Naive B cell (primary cell): Measurements from ENCODE around the gene RAB31. TPM values are rescaled to one million over a fixed set of nuclear protein-coding genes. Genes with fewer than 3 reads are reported as not detected.

ENCODE experiments used
- ATAC-seq, 2 donors: fragments of 150-1000 bp; cut with Tn5 transposase; 2 replicates each; pipeline ENCODE4 v1.10.0; 2021; ENCODE audit warnings: low read depth in 2 of 2, mild to moderate bottlenecking in 2 of 2, moderate library complexity in 2 of 2
- DNase-seq: peaks from one replicate; pipeline ENCODE4 v3.0.0; 2022
- H3K27ac Mint-ChIP-seq, 6 donors: one replicate each; pipeline ENCODE4 v1.8.0; 2020 to 2022; ENCODE audit warnings: mild to moderate bottlenecking in 6 of 6, mixed read lengths in 6 of 6, moderate library complexity in 5 of 6, inconsistent platforms in 2 of 6
- H3K27me3 Mint-ChIP-seq, 3 donors: one replicate each; pipeline ENCODE4 v1.8.0; 2021 to 2022; ENCODE audit warnings: mixed read lengths in 3 of 3, mild to moderate bottlenecking in 1 of 3
- H3K36me3 Mint-ChIP-seq, 2 donors: one replicate each; pipeline ENCODE4 v1.8.0; 2020 to 2022; ENCODE audit warnings: mixed read lengths in 2 of 2, inconsistent platforms in 1 of 2, mild to moderate bottlenecking in 1 of 2
- H3K4me1 Mint-ChIP-seq, 3 donors: one replicate each; pipeline ENCODE4 v1.8.0; 2020 to 2022; ENCODE audit warnings: mixed read lengths in 3 of 3, inconsistent platforms in 1 of 3, mild to moderate bottlenecking in 1 of 3, moderate library complexity in 1 of 3
- H3K4me3 Mint-ChIP-seq, 8 donors: one replicate each; pipeline ENCODE4 v1.8.0; 2020 to 2022; ENCODE audit warnings: mild to moderate bottlenecking in 8 of 8, mixed read lengths in 8 of 8, moderate library complexity in 8 of 8, inconsistent platforms in 2 of 8
- H3K9me3 Mint-ChIP-seq, 7 donors: one replicate each; pipeline ENCODE4 v1.8.0; 2020 to 2022; ENCODE audit warnings: mixed read lengths in 7 of 7, mild to moderate bottlenecking in 5 of 7, inconsistent platforms in 2 of 7, moderate library complexity in 1 of 7
- polyA plus RNA-seq, 6 donors: library from polyadenylated mRNA; unstranded; fragments of 300-500 nt; fragmentation: Illumina TruSeq; gene quantifications; one replicate each; pipeline ENCODE4 v1.2.3, GENCODE V29; 2021; ENCODE audit warnings: low read depth in 6 of 6

The RAB31 gene
- polyA plus RNA-seq, 6 donors from 2014 or later, result 20.7 to 66.5 (median 38.6) TPM

DNA sequence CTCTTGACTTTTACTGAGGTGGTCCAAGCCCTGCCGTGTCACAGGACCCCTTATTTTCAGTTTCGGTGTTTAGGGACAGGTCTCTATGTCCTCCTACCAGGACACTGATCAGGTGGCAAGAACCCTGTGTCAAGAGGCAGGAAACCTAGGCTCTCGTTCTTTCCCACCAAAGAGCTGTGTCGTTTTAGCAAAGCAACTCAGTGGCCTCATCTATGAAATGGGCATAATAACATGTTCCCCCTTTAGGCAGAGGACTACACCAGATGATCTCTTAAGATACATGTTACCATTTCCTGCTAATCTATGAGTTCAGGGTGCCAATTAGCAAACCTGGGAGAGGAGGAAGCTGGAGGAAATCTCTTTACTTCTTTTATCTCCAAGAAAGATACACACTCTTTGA is 1.9 kb downstream of the RAB31 start:
- H3K36me3 Mint-ChIP-seq, result no peaks in the 10 kb centered on the region
- H3K9me3 Mint-ChIP-seq, result peaks cover 0 to 4% (median 0%) of the 10 kb centered on the region in 7 donors
- peaks cover 8 to 75% (median 64%) of the 10 kb centered on the region in 3 donors for H3K27me3 Mint-ChIP-seq
- peaks cover 21 to 61% (median 31%) of the 10 kb centered on the region in 3 donors for H3K4me1 Mint-ChIP-seq
- ATAC-seq (no peak), DNase-seq (no peak)
- H3K4me3 Mint-ChIP-seq, result peak overlapping the region; percentile 89 to 97 (median 94)
- H3K27ac Mint-ChIP-seq, result peak overlapping the region in 3 of 6 donors; percentile 58 to 93 (median 89)

DNA sequence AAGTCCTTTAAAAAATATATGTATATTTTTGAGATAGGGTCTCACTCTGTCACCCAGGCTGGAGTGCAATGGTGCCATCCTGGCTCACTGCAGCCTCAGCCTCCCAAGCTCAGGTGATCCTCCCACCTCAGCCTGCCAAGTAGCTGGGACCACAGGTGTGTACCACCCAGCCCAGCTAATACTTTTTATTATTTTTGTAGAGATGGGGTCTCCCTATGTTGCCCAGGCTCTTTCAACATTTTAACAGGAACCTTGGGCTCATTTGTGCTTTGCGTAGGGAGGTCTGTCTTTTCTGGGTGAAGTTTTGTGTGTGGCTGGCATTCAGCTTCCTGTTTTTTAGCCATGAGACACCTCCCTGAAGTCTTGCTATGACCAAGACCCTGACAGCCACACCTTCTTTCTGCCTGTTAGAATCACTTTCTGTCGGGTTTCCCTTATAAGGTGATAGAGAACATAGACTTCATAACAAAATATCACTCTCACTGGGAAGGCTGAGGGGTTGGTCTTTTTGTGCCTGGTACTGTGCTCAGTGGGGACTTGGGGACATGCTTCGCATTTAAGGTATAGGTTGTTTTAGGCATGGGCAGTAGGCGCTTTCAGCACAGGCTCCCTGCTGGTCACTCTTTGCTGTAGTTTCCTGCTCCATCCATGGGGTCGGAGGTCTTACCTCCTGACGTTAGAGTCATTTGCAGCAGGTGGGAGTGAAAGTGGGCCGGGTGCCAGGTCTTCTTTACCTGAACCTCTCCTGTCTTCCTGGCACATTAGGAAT is 3.4 kb downstream of the RAB31 start:
- H3K36me3 Mint-ChIP-seq, result no peaks in the 10 kb centered on the region
- H3K4me1 Mint-ChIP-seq, result peaks cover 21 to 75% (median 31%) of the 10 kb centered on the region in 3 donors
- ATAC-seq, result peak; percentile 59 to 65
- peaks cover 0 to 4% (median 0%) of the 10 kb centered on the region in 7 donors for H3K9me3 Mint-ChIP-seq
- DNase-seq, result peak; percentile 54
- peak overlapping the region in 5 of 6 donors; percentile 44 to 93 (median 89) for H3K27ac Mint-ChIP-seq
- H3K4me3 Mint-ChIP-seq, result peak overlapping the region in 7 of 8 donors; percentile 5 to 97 (median 93)
- H3K27me3 Mint-ChIP-seq, result peaks cover 8 to 77% (median 60%) of the 10 kb centered on the region in 3 donors

DNA sequence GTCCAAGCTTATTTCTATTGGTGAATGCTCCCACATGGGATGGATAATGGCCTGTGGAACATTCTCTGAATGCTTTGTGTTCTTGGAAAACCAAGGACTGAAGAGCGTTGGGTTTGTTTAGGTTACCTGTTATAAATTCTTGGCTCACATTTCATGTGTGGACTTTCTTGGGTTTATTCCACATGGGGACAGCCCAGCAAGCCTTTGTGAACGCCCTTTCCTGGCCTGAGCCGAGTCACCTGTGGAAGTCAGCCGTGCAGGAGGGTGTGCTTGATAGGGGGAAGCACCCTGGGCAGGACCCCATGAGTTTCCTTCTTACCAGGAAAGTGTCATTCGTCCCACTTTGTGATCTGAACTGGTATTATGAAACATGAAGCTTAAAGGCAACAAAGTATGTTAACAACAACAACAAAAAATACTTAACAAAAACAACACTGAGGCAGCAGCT is 4.1 kb downstream of the RAB31 start:
- Mint-ChIP-seq H3K27me3 (peaks cover 8 to 78% (median 54%) of the 10 kb centered on the region in 3 donors), H3K36me3 (no peaks in the 10 kb centered on the region), H3K27ac (peak overlapping the region in 3 of 6 donors; percentile 23 to 93 (median 74))

DNA sequence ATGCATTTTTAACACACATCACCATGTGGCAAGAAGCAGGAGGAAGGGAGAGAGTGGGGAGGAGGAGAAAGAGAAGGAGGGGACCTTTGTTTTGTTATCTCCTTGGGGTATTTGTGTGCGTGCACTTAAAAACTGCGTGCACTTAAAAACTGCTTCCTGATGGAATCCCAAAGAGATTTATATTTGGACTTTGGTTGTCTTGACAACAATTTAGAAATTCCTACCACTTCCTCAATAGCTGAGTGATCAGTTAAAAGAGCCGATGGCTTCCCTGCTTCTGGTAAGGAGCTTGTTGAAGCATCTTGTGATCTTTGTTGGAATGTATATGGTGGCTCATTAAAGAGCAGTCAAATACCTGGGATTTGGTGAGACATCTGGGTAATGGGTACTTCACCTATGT is 4.5 kb downstream of the RAB31 start:
- Mint-ChIP-seq H3K4me3 (peak overlapping the region in 1 of 8 donors; percentile 97), H3K4me1 (peaks cover 23 to 76% (median 34%) of the 10 kb centered on the region in 3 donors), H3K27ac (peak overlapping the region in 2 of 6 donors; percentile 46 to 93), H3K36me3 (no peaks in the 10 kb centered on the region), H3K9me3 (peaks cover 0 to 4% (median 0%) of the 10 kb centered on the region in 7 donors), H3K27me3 (peaks cover 4 to 81% (median 54%) of the 10 kb centered on the region in 3 donors)
- ATAC-seq (no peak), DNase-seq (no peak)

More for the DNA sequence above, 4.1 kb downstream of the RAB31 start:
- ATAC-seq, result no peak
- peaks cover 23 to 76% (median 33%) of the 10 kb centered on the region in 3 donors for H3K4me1 Mint-ChIP-seq
- H3K9me3 Mint-ChIP-seq, result peaks cover 0 to 4% (median 0%) of the 10 kb centered on the region in 7 donors
- DNase-seq, result no peak
- H3K4me3 Mint-ChIP-seq, result peak overlapping the region in 1 of 8 donors; percentile 97

DNA sequence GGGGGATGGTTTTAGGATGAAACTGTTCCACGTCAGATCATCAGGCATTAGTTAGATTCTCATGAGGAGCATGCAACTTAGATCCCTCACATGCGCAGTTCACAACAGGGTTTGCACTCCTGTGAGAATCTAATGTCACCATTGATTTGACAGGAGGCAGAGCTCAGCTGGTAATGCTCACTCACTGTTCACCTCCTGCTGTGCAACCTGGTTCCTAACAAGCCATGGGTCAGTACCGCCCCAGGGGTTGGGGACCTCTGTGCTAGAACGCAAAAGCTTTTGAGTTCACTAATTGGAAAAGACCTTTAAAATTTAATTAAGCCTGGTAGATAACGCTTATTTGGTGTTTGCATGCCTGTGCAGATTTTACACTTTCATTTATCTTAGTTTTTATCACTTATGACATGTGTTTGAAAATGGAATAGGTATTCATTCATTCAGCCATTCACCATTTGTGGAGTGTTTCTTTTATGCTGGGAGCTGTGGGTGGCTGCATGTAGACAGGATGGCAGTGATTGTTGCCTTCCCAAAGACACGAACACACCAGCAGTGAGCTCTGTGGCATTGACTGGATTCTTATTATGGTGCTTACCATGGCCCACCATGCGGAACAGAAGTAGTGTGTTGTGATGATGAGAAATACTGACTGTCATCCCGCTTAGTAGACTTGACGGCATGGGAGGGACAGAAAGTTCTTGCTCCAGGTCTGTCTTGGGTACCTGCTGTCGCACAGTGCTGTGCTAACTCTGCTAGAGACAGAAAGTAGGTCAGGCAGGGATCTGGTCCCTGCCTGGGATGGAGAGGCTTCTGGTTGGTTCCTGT is 6.4 kb downstream of the RAB31 start:
- DNase-seq (no peak), ATAC-seq (no peak)
- H3K27ac Mint-ChIP-seq, result peak overlapping the region in 1 of 6 donors; percentile 59
- peaks cover 4 to 71% (median 54%) of the 10 kb centered on the region in 3 donors for H3K27me3 Mint-ChIP-seq
- peaks cover 0 to 4% (median 0%) of the 10 kb centered on the region in 7 donors for H3K9me3 Mint-ChIP-seq
- peaks cover 16 to 71% (median 27%) of the 10 kb centered on the region in 3 donors for H3K4me1 Mint-ChIP-seq
- H3K4me3 Mint-ChIP-seq, result no peak overlapping the region
- H3K36me3 Mint-ChIP-seq, result no peaks in the 10 kb centered on the region

DNA sequence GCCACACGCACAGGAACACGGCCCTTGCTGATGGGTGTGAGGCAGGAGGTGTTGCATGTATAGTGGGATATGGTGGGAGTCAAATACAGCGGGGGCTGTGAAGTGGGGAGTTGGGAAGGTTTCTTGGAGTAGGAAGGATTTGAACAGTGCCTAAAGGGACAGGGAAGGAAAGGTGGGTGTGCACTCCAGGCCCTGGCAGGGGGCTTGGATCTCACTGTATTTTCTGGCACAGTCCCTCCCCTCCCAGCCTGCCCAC is 6.9 kb downstream of the RAB31 start:
- Mint-ChIP-seq H3K27me3 (peaks cover 2 to 66% (median 49%) of the 10 kb centered on the region in 3 donors), H3K36me3 (no peaks in the 10 kb centered on the region), H3K4me3 (no peak overlapping the region)

DNA sequence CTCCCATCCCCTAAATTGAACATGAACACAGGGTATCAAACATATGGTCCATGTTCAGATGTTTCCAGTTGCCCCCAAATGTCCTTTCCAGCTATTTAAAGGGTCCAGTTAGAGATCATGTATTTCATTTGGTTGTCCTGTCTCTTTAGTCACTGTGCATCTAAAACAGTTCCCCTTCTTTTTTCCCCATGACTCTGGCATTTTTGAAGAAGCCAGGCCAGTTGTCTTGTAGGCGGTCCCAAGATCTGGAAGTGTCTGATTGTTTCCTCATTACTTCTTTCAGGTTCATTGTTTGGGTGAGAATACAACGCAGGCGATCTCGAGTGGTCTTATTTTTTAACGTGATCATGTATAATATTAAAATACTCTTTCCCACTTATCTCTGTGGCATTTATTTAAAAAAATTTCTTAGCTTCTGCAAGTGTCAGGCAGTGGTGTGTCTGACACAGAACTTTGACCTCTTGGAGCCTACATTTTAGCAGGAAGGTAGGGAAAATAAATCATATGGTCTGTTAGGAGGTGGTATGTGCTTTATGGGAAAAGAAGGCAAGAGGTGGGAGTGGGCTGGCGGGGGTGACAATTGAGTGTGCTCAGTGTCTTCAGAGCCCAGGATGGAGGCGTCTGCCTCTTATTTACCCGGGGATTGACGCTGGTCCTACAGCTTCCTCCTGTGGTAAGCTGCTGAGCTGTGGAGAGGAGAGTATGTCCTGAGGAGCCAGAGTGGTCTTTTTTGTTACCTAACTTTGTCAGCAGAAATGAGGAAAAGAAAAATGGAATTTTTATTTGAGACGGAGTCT is 8.1 kb downstream of the RAB31 start:
- peaks cover 8 to 58% (median 16%) of the 10 kb centered on the region in 3 donors for H3K4me1 Mint-ChIP-seq
- H3K9me3 Mint-ChIP-seq, result peaks cover 0 to 4% (median 0%) of the 10 kb centered on the region in 7 donors
- no peaks in the 10 kb centered on the region for H3K36me3 Mint-ChIP-seq
- ATAC-seq (no peak), DNase-seq (no peak)
- peak overlapping the region in 2 of 6 donors; percentile 53 to 57 for H3K27ac Mint-ChIP-seq
- peaks cover 0 to 60% (median 37%) of the 10 kb centered on the region in 3 donors for H3K27me3 Mint-ChIP-seq
- H3K4me3 Mint-ChIP-seq, result peak overlapping the region in 1 of 8 donors; percentile 69

More for the DNA sequence above, 6.9 kb downstream of the RAB31 start:
- H3K4me1 Mint-ChIP-seq, result peaks cover 10 to 67% (median 24%) of the 10 kb centered on the region in 3 donors
- peaks cover 0 to 4% (median 0%) of the 10 kb centered on the region in 7 donors for H3K9me3 Mint-ChIP-seq
- DNase-seq (no peak), ATAC-seq (no peak)
- peak overlapping the region in 2 of 6 donors; percentile 39 to 59 for H3K27ac Mint-ChIP-seq

DNA sequence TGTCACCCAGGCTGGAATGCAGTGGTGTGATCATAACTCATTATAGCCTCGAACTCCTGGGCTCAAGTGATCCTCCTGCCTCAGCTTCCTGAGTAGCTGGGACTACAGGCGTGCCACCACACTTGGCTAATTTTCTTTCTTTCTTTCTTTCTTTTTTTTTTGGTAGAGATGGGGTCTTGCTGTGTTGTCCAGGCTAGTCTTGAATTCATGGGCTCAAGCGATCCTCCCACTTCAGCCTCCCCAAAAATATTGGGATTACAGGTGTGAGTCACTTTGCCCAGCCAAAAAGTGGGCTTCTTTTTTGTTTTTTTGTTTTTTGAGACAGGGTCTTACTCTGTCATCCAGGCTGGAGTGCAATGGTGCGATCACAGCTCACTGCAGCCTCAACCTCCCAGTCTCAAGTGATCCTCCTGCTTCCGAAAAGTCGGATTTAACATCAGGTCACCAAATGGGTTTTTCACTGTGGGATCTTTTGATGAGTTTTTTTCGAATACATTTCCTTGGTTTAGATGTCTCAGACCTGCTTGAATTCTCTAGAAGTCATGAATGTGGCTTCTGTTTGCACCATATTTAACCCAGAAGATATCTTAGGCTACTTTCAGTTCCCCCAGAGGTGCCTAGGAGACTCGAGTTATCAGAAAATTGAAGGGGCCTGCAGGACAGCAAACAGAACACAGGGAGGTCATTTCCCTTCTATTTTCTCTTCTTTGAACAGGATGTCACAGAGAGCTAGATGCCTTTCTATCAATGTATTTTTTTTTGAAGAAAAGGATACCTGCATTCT is 8.9 kb downstream of the RAB31 start:
- Mint-ChIP-seq H3K27ac (peak overlapping the region in 3 of 6 donors; percentile 22 to 53 (median 35)), H3K4me1 (peaks cover 8 to 51% (median 16%) of the 10 kb centered on the region in 3 donors)
- peak in 1 of 2 donors; percentile 34 for ATAC-seq

DNA sequence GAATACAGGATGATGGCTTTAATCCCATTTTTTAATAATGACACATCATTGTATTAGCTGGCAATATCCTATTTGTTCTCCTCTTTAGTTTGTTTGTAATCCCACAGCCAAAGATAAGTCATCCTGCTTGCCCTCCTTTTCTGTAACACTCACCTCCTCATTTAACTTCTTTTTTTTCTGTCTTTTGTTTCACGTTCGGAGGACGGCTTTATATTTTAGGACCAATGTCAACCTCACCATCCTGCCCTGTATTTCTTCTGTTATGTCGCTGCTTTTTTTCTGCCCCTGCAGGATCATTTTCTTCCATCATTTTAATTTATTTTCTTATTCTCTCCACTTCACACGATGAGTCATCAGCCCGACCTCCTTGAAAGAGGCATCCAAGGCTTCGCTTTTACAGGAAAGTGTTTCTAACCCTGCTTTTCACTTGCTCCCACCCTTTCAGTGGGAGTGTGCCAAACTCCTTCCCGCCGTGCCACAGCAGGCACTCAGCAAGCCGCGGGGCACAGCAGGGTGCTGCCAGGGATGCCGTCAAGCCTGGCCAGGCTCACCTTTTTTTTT is 11.4 kb downstream of the RAB31 start:
- peaks cover 0 to 4% of the 10 kb centered on the region in 2 donors for H3K36me3 Mint-ChIP-seq
- ATAC-seq (no peak), DNase-seq (no peak)
- peaks cover 8 to 42% (median 13%) of the 10 kb centered on the region in 3 donors for H3K4me1 Mint-ChIP-seq
- H3K9me3 Mint-ChIP-seq, result peaks cover 0 to 3% (median 0%) of the 10 kb centered on the region in 7 donors
- no peak overlapping the region for H3K4me3 Mint-ChIP-seq
- H3K27ac Mint-ChIP-seq, result peak overlapping the region in 1 of 6 donors; percentile 2
- peaks cover 0 to 29% (median 8%) of the 10 kb centered on the region in 3 donors for H3K27me3 Mint-ChIP-seq

More for the DNA sequence above, 8.9 kb downstream of the RAB31 start:
- peaks cover 0 to 54% (median 29%) of the 10 kb centered on the region in 3 donors for H3K27me3 Mint-ChIP-seq
- H3K36me3 Mint-ChIP-seq, result no peaks in the 10 kb centered on the region
- no peak for DNase-seq
- peaks cover 0 to 4% (median 0%) of the 10 kb centered on the region in 7 donors for H3K9me3 Mint-ChIP-seq
- H3K4me3 Mint-ChIP-seq, result peak overlapping the region in 3 of 8 donors; percentile 8 to 65 (median 22)

DNA sequence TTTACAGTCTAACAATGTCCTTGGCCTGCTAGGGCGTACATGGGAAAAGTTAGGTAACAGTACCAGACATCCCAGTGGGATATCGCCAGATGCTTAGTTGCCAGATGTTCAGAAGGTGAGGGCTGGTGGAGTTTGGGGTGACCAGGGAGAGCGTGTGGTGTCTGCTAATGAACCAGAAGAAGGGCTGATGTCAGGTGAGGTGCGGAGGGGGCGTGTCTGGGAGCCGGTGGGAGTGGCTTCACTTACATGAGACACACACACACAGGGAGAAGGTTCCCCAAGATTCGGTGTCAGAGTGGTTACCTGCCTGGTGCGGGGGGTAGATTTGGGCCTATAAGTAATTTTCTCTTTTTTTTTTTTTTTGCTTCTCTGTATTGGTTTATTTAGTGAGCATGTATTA is 12.2 kb downstream of the RAB31 start:
- Mint-ChIP-seq H3K4me1 (peaks cover 8 to 34% (median 13%) of the 10 kb centered on the region in 3 donors), H3K9me3 (peaks cover 0 to 1% (median 0%) of the 10 kb centered on the region in 7 donors), H3K36me3 (peaks cover 0 to 4% of the 10 kb centered on the region in 2 donors), H3K4me3 (no peak overlapping the region), H3K27me3 (peaks cover 0 to 22% (median 0%) of the 10 kb centered on the region in 3 donors), H3K27ac (no peak overlapping the region)
- no peak for ATAC-seq
- DNase-seq, result no peak

DNA sequence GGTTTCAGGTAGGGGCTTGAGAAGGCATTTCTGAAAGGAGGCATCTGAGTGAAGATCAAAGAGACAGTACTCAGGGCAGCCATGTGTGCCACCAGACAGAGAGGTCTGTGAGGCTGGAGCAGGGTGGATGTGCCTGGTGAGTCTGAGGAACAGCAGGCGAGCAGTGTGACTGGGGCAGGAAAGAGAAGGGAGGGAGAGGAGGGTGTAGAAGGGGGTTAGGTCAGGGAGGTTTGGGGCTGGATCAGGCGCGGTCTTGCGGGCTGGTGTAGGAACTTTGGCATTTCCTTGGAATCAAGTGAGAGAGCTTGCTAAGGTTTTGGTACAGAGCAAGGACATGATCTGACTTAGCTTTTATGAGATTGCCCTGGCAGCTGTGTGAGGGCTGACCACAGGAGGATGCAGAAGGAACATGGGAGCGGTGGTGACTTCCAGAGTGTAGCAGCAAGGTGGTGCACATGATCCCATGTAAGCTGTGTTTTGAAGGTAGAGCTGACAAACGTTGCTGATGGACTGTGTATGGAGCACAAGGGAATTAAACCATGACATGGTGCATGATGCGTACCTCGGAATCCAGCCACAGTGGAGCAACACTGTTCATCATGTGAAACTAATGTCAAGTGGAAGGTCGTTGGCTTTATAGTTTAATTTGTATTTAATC is 13.9 kb downstream of the RAB31 start:
- Mint-ChIP-seq H3K27me3 (peaks cover 0 to 15% (median 0%) of the 10 kb centered on the region in 3 donors), H3K27ac (peak overlapping the region in 2 of 6 donors; percentile 2 to 65), H3K4me1 (peaks cover 7 to 20% (median 13%) of the 10 kb centered on the region in 3 donors), H3K4me3 (no peak overlapping the region), H3K9me3 (peaks cover 0 to 1% (median 0%) of the 10 kb centered on the region in 7 donors), H3K36me3 (peaks cover 0 to 4% of the 10 kb centered on the region in 2 donors)
- no peak for ATAC-seq
- no peak for DNase-seq
